Thyroid gland (tissue), 4 donors: Measurements from ENCODE around the gene MPP3.

Experiments
- CTCF ChIP-seq, 6 experiments: fragments of 200-600 bp in 3 of 6; fragments of 450-650 bp in 3 of 6; sonication (generic) in 3 of 6; IDR thresholded peaks; one replicate each; pipeline ENCODE4 v1.5.1; 2016 to 2019; ENCODE audit warnings: antibody characterized with exemption in 6 of 6, mild to moderate bottlenecking in 2 of 6, inconsistent platforms in 1 of 6, moderate library complexity in 1 of 6
- POLR2A ChIP-seq, 2 donors: fragments of 450-650 bp; IDR thresholded peaks; one replicate each; pipeline ENCODE4 v1.6.1; 2017; ENCODE audit warnings: antibody characterized with exemption in 2 of 2, mild to moderate bottlenecking in 2 of 2, moderate library complexity in 1 of 2

- no peak for TF ChIP-seq CTCF (IDR thresholded peaks at IDR 0.05)
- no peak for TF ChIP-seq POLR2A (IDR thresholded peaks at IDR 0.05)
These were observed 16.3 kb downstream of the MPP3 start for GRCh38 chr17:43816336-43817320.
